Stimulated activated CD8-positive, alpha-beta memory T cell treated with anti-CD3 and anti-CD28 coated beads, Interleukin-2, amount 100 ng/mL, for 1 hour (primary cell): ENCODE measurements around the gene KLHL35.

Source experiments
- DNase-seq, 2 donors: peaks; one replicate each; pipeline ENCODE4 v3.0.0-alpha.2; 2020; ENCODE audit warnings: low read depth in 2 of 2

The KLHL35 gene, protein sequence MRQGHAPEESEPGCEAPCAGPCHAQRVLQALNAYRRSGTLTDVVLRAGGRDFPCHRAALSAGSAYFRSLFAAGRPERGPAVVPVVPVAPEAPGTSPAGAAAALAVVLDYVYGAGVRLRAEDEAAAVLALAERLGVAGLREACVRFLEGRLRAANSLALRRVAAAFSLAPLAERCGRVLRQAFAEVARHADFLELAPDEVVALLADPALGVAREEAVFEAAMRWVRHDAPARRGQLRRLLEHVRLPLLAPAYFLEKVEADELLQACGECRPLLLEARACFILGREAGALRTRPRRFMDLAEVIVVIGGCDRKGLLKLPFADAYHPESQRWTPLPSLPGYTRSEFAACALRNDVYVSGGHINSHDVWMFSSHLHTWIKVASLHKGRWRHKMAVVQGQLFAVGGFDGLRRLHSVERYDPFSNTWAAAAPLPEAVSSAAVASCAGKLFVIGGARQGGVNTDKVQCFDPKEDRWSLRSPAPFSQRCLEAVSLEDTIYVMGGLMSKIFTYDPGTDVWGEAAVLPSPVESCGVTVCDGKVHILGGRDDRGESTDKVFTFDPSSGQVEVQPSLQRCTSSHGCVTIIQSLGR

DNA sequence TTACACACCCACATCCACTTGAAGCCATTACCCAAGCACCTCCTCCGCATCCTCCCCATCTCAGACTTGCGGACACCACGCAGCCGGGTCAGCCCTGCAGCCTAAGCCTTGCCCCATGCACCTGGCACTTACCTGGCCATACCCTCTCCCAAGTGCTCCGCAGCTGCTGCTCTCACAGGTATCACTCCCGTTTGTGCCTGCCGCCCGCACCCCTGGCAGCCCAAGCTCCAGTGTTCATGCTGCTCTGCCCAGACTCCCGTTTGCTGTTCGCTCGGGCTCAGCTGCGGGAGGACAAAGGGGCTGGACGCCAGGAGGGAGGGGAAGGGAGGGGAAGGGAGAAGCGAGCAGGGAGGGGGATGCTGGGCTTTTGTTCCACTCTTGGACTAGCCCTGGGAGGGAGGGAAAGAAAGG lies at the start of gene KLHL35:
Gene KLHL35 (minus strand): TSS at position 293 of the 411 bp plus-strand sequence. CDS start 2,574 bp downstream, outside the sequence.
- no peak for DNase-seq

DNA sequence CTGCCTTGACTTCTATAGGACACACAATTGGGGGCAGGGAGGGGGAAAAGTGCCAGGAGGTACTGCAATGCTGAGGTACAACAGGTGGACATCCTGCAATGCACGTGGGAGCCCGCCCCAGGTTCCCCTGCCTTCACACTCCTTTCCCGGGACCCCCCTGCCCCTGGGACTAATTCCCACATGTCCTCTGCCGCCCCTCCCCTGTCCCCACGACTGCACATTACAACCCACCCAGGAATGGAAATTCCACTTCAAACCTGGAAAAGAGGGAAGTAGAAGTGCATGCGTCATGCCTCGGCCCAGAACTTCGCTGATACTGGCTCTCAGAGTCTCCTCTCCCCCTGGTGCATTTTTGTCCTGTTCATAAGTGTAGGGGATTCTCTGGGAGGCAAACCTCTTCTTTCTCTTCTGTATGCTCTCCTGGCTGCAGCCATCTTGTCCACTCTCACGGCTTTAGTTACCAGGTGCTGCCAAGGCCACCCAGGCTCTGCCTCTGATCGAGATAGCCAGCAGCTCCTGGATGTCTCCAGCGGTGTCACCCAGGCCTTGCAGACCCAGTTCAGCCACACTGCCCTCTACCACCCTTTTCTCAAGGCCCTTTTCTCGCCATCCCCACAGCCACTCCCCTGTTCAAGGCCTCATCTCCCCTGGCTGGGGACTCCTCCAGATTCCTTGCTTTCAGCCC lies 49.1 kb upstream of the KLHL35 start:
- DNase-seq: no peak

DNA sequence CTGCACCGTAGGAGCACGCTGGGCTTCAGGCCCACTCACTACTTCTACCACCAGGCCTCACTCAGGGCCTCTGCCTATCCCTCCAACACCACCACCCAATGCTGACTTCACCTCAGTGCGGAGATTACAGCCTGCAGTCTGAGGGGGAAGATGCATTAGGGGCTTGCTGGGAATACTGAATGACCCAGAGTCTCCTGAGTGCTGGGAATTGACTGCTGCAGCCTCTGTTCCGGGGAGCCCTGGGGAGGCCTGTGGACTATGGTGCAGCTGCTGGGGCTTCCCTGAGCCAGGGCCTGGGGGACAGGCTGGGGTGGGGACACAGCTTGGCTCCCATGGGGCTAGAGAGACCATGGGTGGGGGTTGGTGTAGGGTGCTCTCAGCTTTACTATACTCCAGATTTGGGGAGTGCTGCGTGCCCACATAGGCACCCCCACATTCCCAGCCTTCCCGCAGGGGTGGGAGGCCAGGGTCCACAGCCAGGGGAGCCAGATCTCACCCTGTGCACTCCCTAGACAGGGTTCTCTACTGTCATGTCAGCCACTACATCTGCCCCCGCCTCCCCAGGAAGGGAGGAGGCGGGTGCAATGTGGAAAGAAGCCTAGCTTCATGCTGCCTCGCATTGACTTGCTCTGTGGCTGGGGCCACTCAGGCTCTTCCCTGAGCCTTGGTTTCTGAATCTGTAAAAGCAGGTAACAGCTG lies 48.4 kb upstream of the KLHL35 start:
- DNase-seq: no peak

DNA sequence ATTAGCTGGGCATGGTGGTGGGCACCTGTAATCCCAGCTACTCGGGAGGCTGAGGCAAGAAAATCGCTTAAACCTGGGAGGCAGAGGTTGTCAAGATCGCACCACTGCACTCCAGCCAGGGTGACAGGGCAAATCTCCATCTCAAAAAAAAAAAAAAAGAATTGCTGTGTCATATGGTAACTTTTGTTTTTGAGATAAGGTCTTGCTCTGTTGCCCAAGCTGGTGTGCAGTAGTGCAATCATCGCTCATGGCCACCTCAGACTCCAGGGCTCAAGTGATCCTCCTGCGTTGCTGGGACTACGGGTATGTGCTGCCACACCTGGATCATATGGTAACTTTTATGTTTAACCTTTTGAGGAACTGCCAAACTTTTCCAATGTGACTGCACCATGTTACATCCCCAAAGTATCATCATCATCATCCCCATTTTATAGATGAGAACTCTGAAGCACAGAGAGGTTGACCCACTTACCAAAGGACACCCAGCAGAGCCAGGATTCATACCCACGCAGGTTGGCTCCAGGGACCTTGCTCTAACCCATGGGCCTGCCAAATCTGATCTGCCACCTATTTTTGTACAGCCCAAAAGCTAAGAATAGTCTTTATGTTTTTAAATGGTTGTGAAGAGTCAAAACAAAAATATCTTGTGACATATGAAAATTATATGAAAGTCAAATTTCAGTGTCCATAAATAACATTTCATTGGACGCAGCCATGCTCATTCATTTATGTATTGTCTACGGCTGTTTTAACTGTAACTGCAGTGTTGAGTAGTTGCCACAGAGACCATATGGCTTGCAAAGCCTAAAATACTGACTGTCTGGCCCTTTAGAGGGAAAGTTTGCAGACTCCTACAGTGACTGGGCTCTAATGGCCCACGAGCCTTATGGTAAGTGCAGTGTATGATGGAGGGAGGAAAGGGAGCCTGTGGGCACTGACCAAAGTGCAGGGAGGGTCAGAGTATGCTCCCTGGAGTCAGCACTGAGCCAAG lies 47.5 kb upstream of the KLHL35 start:
- no peak for DNase-seq

DNA sequence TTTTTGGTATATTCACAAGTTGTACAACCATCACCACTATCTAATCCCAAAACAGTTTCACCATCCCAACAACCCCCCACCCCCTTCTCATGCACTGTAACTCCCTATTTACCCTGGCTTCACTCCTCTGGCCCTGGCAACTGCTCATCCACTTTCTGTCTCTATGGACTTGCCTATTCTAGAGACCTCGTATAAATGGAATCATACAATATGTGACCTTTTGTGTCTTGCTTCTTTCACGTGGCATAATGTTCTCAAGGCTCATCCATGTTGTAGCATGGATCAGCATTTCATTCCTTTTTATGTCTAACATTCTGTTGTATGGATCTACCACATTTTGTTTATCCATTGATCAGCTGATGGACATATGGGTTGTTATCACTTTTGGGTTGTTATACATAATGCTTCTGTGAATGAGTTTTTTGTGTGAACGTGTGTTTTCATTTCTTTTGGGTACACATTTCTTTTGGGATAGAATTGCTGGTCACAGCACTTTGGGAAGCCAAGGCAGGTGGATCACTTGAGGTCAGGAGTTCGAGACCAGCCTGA lies 46.7 kb upstream of the KLHL35 start:
- DNase-seq: no peak

DNA sequence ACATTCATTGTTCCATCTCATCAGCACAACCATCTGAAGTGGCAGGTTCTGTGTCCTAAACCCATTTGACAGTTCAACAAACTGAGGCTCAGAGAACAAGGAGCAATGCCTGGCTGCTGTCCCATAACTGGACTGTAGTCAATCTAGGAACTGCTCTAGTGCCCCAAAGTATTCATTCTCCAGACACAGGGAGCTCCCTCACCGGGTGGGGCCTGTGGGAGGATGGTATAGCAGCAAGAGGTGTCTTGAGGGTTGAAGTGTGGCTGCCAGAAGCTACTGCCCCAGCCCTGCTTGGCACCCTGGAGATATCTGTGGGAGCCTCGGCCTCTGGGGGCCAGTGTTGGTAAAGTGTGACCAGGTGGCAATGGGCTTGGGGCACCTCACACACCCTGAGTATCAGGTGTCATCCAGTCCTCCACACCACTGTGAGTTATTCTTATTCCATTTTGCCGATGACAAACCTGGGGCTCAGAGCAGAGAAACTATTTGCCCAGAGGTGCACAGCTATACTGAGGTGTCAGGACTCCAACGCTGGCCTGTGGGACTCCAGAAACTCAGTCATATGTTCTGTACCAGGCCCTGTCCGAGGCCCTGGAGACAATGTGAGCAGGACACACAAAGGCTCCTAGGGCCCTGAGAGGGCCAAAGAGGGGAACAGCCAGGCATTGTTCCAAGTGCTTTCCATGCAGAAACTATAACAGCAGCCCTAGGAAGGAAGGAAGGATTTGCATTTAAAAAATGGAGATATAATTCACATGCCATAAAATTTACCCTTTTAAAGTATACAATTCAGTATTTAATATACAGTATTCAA lies 46.0 kb upstream of the KLHL35 start:
- DNase-seq: no peak

DNA sequence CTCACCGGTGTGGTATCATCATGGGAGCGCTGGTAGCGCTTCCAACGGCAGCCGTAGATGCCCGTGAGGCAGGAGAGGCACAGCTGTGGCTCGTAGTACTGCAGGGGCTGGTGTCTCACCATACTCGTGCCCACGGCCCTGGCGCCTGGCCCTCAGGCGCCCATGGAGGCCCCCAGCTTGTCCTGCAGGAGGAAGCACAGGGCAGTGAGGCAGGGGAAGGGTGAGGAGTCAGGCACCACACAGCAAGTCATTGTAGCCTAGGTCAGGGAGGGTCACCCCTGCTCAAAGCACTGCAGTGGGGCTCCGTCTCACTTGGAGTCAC lies 44.6 kb upstream of the KLHL35 start:
- no peak for DNase-seq

DNA sequence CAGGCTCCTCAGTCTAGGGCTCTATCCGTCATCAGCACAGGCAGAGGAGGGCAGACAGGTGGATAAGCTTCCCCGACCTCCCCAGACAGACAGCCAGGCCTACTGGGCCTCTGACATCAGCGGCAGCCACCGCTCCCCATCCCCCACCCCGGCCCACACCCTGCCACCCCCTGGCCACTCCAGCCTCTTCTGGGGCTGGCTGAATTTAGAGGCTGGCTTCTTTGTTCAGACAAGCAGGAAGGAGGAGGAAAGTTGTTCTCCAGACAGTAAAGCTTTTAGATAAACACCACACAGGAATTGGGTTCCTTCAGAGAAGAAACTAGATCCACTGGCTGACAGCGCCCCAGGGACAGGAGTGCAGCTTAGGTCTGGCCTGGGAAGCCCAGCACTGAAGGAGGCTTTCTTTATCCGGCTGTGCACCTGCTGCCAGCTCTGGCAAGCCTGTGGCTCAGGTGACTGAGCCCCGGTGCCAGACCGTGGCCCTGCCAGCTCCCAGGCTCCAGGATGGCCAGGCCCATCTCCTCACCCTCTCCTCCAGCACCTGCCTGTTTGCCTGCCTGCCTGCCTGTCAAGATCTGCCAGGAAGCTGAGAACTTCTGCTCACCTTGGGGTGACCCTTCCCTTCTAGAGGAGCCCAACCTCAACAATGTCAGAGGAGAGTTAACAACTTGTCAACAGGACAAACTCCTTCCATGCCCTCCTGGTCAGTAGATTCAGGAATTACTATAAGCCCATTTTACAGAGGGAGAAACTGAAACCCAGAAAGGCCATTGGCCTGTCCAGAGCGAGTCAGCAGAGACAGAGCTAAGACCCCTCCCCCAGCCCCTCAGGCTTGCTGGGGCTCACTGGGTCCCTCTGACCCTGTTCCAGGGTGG lies 44.0 kb upstream of the KLHL35 start:
- no peak for DNase-seq

DNA sequence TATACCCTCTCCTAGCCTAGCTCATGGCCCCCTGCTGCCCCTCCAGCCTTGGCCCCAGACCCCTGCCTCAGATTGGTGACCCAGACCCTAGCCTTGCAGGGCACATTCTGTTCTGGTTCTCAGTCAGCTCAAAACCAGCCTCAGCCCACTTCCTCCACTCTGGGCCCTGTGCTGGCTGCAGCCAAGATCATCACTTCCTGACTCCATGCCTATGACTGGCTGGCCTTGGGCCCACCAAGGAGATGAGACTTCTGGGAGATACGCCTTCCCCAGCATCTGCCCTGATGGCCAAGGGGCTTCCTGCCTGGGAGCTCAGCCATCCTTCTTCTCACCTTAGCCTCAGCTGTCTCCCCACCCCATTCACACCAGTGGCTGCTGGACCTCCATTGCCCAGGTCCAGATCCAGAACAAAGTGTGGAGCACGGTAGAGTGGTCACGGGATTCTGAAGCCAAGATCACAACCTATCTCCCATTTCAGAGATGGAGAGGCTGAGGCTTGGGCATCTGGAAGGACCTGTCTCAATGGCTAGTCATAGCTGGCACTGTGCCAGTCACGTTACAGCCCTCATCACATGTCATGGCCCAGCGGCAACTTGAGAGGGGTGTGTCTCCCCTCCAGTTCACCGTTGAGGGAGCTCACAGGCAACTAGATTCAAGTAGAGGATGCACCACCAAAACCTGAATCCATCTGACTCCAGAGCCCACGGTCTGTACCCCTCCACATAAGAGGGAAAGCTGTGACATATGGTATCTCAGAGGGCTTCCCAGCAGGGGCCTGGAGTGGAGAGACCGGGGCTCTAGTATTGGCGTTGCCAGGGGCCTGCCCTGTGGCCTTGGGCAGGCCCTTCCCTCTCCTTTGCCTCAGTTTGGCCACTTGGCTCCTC lies 43.0 kb upstream of the KLHL35 start:
- DNase-seq: no peak

DNA sequence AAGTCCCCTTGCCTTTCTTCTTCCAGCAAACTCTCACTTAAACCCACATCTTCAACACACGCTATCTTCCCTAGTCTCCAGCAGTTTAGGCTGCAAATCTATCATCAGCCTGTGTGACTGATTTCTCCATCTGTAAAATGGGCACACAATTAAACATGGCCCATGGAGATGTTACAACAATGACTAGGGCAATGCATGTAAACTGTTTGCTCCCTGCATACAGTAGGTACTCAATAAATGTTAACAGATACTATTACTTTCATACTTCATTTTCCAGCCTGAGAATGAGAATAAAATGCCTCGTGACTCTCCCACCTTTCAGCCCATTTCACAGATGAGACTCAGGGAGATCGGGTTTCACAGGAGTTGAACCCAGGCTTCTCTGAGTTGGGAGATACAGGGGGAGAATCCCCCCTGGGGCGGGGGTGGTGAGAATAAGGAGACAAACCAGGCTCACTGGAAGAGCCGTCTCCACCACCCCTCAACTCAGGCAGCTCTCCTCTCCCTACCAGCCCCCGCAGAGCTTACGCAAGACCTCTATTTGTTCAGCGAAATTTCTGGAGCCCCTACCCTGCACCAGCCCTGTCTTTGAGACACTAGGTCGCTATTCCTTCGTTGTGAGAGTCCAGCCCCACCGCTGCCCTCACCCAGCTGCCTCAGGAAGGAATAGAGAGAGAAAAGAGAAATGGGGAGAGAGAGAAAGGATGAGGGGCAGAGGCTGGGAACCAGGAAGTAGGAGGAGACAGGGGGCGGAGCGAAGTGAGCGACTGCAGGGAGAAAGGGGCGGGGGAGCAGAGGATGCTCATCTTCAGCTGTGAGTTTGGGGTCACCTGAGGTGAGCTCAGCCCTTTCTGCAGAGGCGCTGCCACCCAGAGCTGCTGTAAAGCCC lies 42.1 kb upstream of the KLHL35 start:
- DNase-seq: peak; percentile 18 to 44

DNA sequence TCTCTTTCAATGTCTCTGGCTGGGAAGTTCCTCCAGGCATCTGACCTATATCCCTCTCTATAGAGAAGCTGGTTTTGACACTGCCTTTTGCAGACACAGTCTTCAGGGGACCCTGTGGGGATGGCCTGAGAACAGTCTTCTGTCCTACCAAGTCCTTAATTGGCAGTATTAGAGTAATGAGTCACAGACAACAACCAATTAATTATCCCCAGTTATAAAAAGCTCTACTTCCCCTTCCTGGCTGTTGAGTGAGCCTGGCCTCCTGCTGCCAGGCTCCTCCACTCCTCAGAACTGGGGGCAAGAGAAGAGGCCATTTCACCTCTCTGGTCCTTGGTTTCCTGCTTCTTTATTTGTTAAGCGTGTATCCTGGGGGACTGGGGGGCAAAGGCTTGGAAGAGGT lies 41.2 kb upstream of the KLHL35 start:
- no peak for DNase-seq

DNA sequence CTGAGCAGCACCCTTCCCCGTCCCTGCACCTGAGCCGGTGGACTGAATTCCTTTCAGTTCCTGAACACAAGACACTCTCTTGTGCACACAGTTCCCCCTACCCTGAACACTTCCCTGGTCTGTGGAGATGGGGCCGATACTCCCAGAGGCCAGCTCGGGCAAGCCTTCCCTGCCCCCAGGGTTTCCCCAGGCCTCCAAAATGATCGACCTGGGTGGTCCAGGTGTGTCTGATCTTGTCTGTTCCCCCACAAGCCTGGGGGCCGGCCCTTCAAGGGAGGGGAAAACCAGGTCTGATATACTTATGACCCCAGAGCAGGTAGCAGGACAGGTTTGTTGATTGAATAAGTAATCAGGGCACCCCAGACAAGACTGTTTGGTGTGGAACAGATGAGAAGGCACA lies 40.7 kb upstream of the KLHL35 start:
- DNase-seq: no peak

DNA sequence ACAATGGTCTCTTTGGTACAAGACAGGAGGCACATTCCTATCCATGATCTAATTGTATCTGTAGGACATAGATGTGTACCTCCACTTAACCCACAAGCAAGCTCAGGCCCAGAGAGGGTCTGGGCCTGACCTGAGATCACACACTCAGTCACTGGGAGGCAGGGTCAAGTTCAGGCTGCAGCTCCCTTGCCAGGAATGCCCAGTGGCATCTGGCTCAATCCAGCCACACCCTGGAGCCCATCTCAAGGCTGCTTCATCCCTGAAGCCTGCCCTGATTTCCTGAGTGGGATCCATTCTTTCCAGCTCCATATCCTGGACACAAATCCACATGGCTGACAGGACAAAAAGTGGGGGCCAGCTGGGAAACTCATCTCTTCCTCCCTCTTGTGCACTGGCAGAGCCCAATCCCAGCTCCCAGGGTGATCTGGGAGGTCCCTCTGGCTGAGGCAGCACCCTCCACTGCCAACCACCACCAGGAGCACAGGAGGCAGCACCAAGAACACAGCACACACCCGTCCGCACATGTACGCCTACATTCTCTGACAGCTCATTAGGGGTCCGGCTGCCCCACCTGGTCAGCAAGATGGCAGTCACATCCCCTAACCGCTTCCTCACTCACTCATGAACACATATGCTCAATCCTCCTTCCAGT lies 39.2 kb upstream of the KLHL35 start:
- DNase-seq: no peak

DNA sequence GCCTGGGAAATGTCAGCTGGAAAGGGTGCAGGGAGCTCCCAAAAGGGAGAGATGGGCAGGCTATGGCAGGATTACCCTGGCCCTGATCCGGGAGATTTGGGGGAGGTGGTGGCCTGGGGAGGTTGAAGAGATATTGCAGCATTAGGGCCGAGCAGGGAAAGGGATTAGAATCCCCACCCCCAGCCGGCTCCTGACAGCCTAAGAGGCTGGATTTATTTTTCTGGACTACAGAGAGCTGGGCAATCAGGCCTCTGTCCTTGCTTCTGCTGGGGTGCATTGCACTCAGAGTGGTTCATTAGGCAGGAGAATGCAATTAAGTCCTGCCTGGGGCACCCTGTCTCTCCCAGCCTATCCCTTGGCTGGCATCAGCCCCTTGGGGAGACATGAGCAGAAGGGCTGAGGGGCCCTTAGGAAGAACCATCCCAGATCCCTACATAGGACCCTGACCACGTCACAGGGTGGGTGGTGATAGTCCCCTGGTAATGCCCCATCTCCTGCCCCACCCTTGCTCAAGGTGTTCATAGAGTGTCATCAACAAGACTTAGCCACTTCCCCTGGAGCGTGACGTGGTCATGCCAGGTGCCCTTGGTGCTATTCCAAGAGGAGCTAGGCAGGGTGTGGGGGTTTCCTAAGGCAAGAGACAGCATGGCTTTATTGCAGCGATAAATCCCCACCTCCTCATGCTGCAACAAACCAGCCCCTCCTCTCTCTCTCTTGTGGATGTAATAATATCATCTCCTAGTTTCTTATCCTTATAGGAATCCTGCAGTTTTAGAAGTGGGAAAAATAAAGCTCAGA lies 38.4 kb upstream of the KLHL35 start:
- no peak for DNase-seq

DNA sequence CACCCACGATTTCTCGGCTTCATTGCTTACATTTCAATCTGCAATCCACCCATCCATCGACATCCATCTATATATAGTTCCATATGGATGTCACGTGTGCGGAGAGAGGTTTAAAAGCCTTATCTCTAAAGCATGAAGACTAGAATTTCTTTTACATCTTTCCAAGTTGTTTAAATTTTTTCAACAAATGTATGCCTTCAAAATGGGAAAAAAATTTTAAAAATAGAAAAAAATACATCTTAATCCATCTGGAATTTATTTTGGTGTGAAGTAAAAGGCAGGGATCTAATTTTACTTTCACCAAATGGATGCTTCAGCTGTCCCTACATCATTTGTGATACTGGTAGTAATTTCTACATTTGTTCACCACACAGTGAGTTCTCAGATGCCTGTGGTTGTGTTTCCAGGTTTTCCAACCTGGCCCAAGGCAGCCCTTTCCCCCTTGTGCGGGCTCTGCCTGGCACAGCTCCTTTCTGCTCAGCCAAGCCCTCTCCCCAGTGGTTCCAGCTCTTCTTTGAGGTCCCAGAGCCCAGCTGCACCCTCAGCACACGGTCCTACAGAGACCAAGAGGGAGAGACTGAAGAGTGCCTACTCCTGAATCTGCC lies 37.6 kb upstream of the KLHL35 start:
- no peak for DNase-seq
